H1 (cell line): Measurements from ENCODE around the gene EMP3. TPM values are rescaled to one million over a fixed set of nuclear protein-coding genes. Genes with fewer than 3 reads are reported as not detected.

Experiments used
- CHD2 ChIP-seq: IDR thresholded peaks from 2 replicates; pipeline ENCODE4 v1.6.1; 2012; ENCODE audit warnings: low read length, improper control_type of control experiment
- KDM5A ChIP-seq: fragments of 200-600 bp; IDR thresholded peaks from 2 replicates; pipeline ENCODE4 v1.7.1; 2012; ENCODE audit warnings: mild to moderate bottlenecking, low read length, inconsistent platforms, mixed read lengths
- SIX5 ChIP-seq: IDR thresholded peaks from 2 replicates; pipeline ENCODE4 v1.6.1; 2011; ENCODE audit warnings: mild to moderate bottlenecking, low read depth, low read length
- YY1 ChIP-seq: IDR thresholded peaks from 2 replicates; pipeline ENCODE4 v1.6.1; 2011; ENCODE audit warnings: low read depth, mild to moderate bottlenecking, low read length
- polyA plus RNA-seq, 7 experiments: library from polyadenylated mRNA; depleted of rRNA in 3 of 7; stranded (reverse) in 5 of 7; unstranded in 2 of 7; fragments of >200 nt in 5 of 7; fragments of 200-250 nt in 2 of 7; gene quantifications; 1 replicate in 5 of 7; 2 replicates in 1 of 7; 4 replicates in 1 of 7; pipeline versions ENCODE4 v1.2.1 to v1.2.3, GENCODE V29; 2011 to 2013; ENCODE audit warnings: missing spikeins in 2 of 7, mixed read lengths in 2 of 7
- total RNA-seq: library from RNA; stranded (reverse); fragmentation: NEBNext Ultra II Directional; extraction: Animal tissue kit (Norgen Biotek cat#: 25700); gene quantifications from 2 replicates; pipeline ENCODE4 v1.2.1, GENCODE V29; 2021

EMP3 gene
- total and polyA plus RNA-seq, 2 of the 8 experiments (the other 6 are each of a cell fraction or from before 2014, with no cell fraction given): 18.4 to 87.8 TPM

DNA sequence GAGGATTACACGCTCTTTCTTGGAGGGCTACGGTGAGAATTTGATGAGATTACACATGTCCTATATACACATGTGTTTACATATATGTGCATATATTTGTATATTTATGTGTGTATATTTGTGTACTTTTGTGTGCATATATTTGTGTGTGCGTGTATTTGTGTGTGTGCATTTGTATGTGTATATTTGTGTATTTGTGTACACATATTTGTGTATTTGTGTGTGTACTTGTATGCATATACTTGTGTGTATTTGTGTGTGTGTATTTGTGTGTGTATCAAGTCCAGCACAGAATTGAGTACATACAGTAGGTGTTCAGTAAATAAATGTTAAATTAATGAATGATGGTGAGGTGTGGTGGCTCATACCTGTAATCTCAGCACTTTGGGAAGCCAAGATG, 36.6 kb downstream of the EMP3 start (continued):
- no peak for TF ChIP-seq KDM5A
- TF ChIP-seq SIX5: no peak
- TF ChIP-seq CHD2: no peak
- no peak for TF ChIP-seq YY1
